Neutrophil (primary cell): ENCODE results near the gene PHKB.

ENCODE experiments used
- H3K27ac ChIP-seq: fragments of 200-600 bp; sonication (generic); 2 replicates; pipeline ENCODE4 v1.5.1; 2016; ENCODE audit warnings: mild to moderate bottlenecking, moderate library complexity
- H3K27me3 ChIP-seq: fragments of 200-600 bp; sonication (generic); 2 replicates; pipeline ENCODE4 v1.6.0; 2016; ENCODE audit warnings: mild to moderate bottlenecking
- H3K36me3 ChIP-seq: fragments of 200-600 bp; sonication (generic); 2 replicates; pipeline ENCODE4 v1.5.1; 2017
- H3K4me1 ChIP-seq, 2 experiments: fragments of 200-600 bp in 1 of 2; sonication (generic) in 1 of 2; 1 replicate in 1 of 2; 2 replicates in 1 of 2; pipeline versions ENCODE4 v1.5.1 to v1.6.1; 2013 to 2016; ENCODE audit warnings: low read depth in 1 of 2, low read length in 1 of 2, mild to moderate bottlenecking in 1 of 2, moderate library complexity in 1 of 2; ENCODE audit not compliant: control insufficient read depth in 1 of 2, insufficient read depth in 1 of 2
- H3K4me3 ChIP-seq, 2 experiments: fragments of 200-600 bp in 1 of 2; sonication (generic) in 1 of 2; 1 replicate in 1 of 2; 2 replicates in 1 of 2; pipeline ENCODE4 v1.5.1; 2013 to 2016; ENCODE audit warnings: low read depth in 1 of 2, low read length in 1 of 2, mild to moderate bottlenecking in 1 of 2, moderate library complexity in 1 of 2
- H3K9me3 ChIP-seq: fragments of 200-600 bp; sonication (generic); 2 replicates; pipeline ENCODE4 v1.5.1; 2016
- CTCF ChIP-seq: fragments of 200-600 bp; sonication (generic); IDR thresholded peaks from 2 replicates; pipeline ENCODE4 v1.5.1; 2016; ENCODE audit warnings: antibody characterized with exemption

Gene PHKB

DNA sequence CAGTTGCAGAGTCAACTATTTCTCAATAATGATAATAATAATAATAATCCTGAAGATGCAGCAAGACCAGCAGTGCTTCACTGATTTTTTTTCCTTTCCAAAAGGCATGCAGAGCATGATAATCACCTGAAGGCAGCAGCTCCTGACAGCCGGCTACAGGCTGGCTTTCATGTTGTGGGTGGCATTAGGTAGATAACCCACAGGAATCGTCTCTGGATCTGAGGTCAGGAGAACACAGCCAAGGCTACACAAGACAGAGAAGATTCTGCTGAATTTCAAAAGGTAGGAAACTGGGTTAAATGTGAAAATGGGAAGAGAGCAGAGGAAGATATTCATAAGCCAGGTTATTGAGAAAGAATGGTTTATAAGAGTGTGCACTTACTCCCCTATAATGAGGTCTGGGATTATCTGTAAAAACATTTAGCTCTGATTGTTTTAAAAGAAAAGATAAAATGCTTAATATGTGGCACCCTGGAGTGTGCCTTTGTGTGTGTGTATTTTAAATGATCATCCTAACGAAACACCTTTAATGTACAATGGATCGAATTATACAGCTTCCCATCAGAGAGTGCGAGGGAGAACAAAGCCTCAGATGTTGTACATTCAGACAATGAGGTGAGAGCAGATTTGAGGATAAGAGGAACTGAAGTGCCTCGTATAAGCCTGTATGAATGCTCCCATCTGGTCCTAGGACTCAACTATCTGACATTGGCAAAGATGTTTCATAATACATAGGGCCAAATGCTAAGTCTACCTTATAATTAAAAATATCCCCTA, 273.1 kb downstream of the PHKB start:
- peaks cover 10% of the 10 kb centered on the region for H3K27me3 ChIP-seq
- H3K4me1 ChIP-seq, result no peaks in the 10 kb centered on the region
- H3K36me3 ChIP-seq, result no peaks in the 10 kb centered on the region
- no peak for TF ChIP-seq CTCF
- H3K27ac ChIP-seq, result no peak overlapping the region
- no peaks in the 10 kb centered on the region for H3K9me3 ChIP-seq
- H3K4me3 ChIP-seq, result no peak overlapping the region

DNA sequence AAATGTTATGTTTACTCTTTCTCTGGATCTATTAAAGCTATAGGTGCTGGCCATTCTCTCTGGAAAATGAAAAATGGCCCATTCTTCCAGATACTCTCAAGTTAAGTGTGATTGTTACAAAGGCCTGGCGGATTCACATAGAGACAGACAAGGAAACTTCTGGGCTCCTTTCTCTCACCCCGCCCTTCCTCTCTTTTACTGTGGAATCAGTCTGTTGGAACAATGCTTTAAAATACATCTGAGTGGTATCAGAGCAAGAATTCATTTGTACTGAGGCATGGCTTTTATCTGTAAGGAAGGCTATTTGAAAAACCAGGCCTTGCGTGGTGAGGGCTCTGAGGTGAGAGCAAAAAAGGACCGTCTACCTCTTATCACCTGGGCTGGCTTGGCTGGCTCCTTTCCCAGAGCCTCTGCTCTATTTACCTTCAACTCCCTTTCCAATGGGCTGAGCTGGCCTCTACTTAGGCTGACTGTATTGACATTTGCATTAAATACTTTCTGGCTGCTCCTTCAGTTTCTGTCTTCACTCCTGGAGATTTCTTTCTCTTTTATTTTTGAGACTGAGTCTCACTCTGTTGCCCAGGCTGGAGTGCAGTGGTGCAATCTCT, 274.0 kb downstream of the PHKB start:
- H3K4me3 ChIP-seq, result no peak overlapping the region
- H3K9me3 ChIP-seq, result no peaks in the 10 kb centered on the region
- no peak for TF ChIP-seq CTCF
- H3K27me3 ChIP-seq, result peaks cover 10% of the 10 kb centered on the region
- no peaks in the 10 kb centered on the region for H3K36me3 ChIP-seq
- no peaks in the 10 kb centered on the region for H3K4me1 ChIP-seq
- no peak overlapping the region for H3K27ac ChIP-seq

GRCh38 chr16:47750371-47750770, 289.2 kb downstream of the PHKB start:
- Histone ChIP-seq H3K36me3 (no peaks in the 10 kb centered on the region), H3K27me3 (peaks cover under 1% of the 10 kb centered on the region), H3K9me3 (no peaks in the 10 kb centered on the region), H3K4me1 (no peaks in the 10 kb centered on the region), H3K4me3 (no peak overlapping the region), H3K27ac (no peak overlapping the region)
- no peak for TF ChIP-seq CTCF
